ENCODE results near the gene ARL17A.
"Not testable (repeated sequence)": the region's sequence is repeated elsewhere in the genome, so short reads cannot be mapped to it uniquely, and the experiment has no call there.

Gene ARL17A

GRCh38 chr17:46548607-46549006 is 30.9 kb downstream of the ARL17A start:
- DNase-seq (ENCODE audit: low spot score): not testable (repeated sequence)

DNA sequence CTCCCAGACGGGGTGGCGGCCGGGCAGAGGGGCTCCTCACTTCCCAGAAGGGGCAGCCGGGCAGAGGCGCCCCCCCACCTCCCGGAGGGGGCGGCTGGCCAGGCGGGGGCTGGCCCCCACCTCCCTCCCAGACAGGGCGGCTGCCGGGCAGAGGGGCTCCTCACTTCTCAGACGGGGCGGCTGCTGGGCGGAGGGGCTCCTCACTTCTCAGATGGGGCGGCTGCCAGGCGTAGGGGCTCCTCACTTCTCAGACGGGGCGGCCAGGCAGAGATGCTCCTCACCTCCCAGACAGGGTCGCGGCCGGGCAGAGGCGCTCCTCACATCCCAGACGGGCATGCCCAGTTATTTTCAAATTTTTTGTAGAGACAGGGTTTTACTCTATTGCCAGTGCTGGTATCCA is 44.8 kb downstream of the ARL17A start:
- DNase-seq (ENCODE audit: low spot score): not testable (repeated sequence)

GRCh38 chr17:46512168-46512567 is 67.3 kb downstream of the ARL17A start, which contains the start of gene LRRC37A2:
Gene LRRC37A2 (plus strand): TSS chr17:46512468. CDS start chr17:46512713, 245 bp downstream.
- DNase-seq (ENCODE audit: low spot score): not testable (repeated sequence)

DNA sequence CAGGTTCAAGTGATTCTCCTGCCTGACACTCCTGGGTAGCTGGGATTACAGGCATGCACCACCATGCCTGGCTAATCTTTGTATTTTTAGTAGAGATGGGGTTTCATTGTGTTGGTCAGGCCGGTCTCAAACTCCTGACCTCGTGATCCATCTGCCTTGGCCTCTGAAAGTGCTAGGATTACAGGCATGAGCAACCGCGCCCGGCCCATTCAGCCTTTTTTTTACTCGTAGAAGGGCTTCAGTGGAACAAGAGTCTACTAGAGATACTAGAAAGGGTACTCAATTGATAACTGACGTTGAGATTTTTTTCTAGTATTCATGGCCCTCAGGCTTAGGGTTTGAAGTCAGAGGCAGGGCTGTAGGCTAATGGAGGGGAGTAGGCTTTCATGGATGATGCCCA is 73.6 kb downstream of the ARL17A start:
- not testable (repeated sequence) for DNase-seq (ENCODE audit: low spot score)

GRCh38 chr17:46499437-46500139 is 79.9 kb downstream of the ARL17A start:
- not testable (repeated sequence) for DNase-seq (ENCODE audit: low spot score)

DNA sequence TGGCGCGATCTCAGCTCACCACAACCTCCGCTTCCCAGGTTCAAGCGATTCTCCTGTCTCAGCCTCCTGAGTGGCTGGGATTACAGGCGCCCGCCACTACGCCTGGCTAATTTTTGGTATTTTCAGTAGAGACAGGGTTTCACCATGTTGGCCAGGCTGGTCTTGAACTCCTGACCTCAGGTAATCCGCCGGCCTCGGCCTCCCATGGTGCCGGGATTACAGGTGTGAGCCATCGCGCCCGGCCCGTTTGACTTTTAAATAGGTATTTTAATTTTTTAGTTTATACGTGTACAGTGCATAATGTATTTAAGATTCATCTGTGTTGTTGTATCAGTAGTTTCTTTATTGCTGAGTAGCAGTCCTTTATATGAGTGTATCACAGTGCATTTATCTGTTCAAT is 87.5 kb downstream of the ARL17A start:
- DNase-seq (ENCODE audit: low spot score): not testable (repeated sequence)

- DNase-seq (ENCODE audit: low spot score): not testable (repeated sequence)
These were observed 98.2 kb downstream of the ARL17A start for GRCh38 chr17:46481310-46481709.

- not testable (repeated sequence) for DNase-seq (ENCODE audit: low spot score)
These were observed 100.7 kb downstream of the ARL17A start for GRCh38 chr17:46478823-46479222.

DNA sequence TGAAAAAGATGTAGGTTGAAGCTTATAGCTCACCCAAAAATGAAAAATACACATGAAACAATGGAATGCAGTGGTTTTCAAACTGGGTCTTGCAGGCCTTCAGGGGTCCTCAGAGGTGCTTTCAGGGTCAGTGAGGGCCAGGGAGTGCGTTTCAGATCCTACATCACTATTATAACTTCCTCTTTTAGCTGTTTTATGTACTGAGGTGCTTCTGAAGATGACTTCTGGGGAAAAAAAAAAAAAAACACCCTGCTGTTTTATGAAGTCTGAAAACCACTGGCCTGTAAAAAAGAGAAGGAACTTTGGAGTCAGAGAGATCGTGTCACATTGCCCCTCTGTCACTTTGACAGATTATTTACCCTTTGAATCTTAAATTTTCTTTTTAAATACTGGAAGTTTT is 103.9 kb downstream of the ARL17A start:
- not testable (repeated sequence) for DNase-seq (ENCODE audit: low spot score)

GRCh38 chr17:46474489-46474888 is 105.0 kb downstream of the ARL17A start:
- not testable (repeated sequence) for DNase-seq (ENCODE audit: low spot score)

- not testable (repeated sequence) for DNase-seq (ENCODE audit: low spot score)
These were observed 111.9 kb downstream of the ARL17A start for GRCh38 chr17:46467618-46468017.
